Astrocyte of the spinal cord (primary cell): ENCODE measurements around the gene SAPCD2.

Experiments used
- DNase-seq: peaks from one replicate; pipeline ENCODE4 v3.0.0; 2011; ENCODE audit warnings: low read depth, low spot score
- H3K4me3 ChIP-seq: 2 replicates; pipeline ENCODE4 v1.5.1; 2011; ENCODE audit warnings: low read depth, mild to moderate bottlenecking, low read length, moderate library complexity
- in situ Hi-C: cut with HindIII; loops from 2 replicates; pipeline ENCODE4 v1.10.0; 2017; ENCODE audit warnings: low sequenced_read_pairs
- TF ChIP-seq, protein P1 (sequence below): IDR thresholded peaks from 2 replicates; pipeline ENCODE4 v1.5.1; 2012; ENCODE audit warnings: low read depth, mild to moderate bottlenecking, low read length, inconsistent platforms

The SAPCD2 gene

DNA sequence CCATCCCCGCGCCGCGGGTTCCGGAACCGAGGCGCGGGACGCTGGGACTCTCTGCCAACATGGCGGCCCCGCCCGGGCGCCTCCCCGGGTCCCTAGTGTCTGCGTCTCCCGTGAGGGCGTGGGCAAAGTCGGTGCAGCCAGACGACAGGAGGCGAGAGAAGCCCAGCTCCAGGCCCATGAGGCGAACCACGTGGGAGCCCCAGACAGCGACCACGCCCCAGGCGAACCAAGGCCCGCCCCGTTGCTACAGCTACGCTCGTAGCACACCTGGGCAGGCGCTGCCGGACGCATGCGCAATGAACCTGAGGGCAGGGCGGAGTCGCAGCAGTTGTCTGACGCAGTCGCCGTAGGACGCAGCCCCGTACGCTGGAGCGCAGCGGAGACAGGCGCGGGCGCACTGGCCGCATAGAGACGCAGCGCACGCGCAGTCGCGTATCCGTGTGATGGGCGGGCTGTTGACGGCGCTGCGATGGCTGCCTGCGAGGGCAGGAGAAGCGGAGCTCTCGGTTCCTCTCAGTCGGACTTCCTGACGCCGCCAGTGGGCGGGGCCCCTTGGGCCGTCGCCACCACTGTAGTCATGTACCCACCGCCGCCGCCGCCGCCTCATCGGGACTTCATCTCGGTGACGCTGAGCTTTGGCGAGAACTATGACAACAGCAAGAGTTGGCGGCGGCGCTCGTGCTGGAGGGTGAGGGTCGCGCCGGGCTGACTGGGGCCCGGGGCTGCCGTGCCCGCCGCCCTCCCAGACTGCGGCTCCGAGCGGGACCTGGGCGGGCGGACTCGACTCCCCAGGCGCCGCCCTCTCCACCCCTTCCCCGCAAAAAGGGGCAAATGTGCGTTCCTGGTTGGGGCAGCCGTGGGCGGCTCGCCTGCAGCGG, 16.4 kb upstream of the SAPCD2 start, which contains the start of gene MAN1B1:
Gene MAN1B1 (plus strand): TSS at position 455 of the 878 bp plus-strand sequence. CDS start 15 bp downstream, at position 470.
- peak; percentile 99 for DNase-seq
- TF ChIP-seq, protein P1, sequence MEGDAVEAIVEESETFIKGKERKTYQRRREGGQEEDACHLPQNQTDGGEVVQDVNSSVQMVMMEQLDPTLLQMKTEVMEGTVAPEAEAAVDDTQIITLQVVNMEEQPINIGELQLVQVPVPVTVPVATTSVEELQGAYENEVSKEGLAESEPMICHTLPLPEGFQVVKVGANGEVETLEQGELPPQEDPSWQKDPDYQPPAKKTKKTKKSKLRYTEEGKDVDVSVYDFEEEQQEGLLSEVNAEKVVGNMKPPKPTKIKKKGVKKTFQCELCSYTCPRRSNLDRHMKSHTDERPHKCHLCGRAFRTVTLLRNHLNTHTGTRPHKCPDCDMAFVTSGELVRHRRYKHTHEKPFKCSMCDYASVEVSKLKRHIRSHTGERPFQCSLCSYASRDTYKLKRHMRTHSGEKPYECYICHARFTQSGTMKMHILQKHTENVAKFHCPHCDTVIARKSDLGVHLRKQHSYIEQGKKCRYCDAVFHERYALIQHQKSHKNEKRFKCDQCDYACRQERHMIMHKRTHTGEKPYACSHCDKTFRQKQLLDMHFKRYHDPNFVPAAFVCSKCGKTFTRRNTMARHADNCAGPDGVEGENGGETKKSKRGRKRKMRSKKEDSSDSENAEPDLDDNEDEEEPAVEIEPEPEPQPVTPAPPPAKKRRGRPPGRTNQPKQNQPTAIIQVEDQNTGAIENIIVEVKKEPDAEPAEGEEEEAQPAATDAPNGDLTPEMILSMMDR, result no peak
- peak within 1 kb of the TSS; percentile 82 for H3K4me3 ChIP-seq
- in situ Hi-C loops, result no loop called here

DNA sequence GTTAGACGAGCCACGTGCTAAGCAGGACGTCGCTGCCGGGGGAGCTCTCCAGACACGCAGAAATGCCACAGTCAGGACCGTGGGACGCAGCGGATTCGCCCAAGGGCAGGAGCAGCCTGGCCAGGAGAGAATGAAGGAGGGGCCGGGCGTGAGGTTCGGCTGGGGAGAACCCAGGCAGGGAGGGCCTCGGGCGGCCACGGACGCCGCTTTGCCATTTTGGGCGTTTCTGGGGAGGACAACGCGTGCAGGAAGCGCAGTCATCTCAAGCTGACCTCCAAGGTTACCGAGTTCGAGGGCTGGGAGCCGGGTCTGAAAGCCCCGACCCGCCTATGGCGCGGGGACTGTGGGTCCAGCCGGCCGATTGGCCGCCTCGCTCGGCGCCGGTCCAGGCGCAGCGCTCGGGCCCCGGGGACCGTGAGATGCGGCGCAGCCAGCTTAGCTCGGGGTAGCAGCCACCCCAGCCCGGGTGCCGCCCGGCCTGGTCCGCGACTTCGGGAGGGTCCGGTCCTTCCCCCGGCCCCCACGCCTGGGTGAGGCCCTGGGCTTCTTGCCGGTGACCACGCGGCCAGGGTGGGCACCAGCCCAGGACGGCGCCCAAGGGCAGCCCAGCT, 15.7 kb upstream of the SAPCD2 start:
- TF ChIP-seq, protein P1, result no peak
- DNase-seq, result peak; percentile 28
- peak overlapping the region; percentile 82 for H3K4me3 ChIP-seq
- in situ Hi-C loops, result no loop called here

DNA sequence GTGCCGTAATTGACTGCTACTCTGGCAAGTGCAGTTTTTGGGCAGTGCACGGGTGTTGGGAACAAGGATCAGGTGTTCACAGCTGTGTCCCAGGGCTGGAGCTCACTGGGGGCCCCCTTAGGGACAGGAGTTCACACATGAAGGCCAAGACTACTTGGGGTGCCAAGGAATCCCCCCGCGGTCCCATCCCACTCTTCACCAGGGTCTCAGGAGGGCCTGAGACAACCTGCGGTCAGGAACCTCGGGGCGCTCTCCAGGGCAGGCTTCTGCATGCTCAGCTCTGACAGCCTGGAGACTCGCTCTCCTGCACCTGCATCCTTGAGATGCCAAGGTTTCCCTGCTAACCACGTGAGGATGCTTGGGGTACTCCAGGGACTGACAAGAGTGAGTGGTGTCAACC, 14.2 kb upstream of the SAPCD2 start:
- no peak overlapping the region for H3K4me3 ChIP-seq
- no peak for DNase-seq
- TF ChIP-seq, protein P1, result no peak
- in situ Hi-C loops, result no loop called here

DNA sequence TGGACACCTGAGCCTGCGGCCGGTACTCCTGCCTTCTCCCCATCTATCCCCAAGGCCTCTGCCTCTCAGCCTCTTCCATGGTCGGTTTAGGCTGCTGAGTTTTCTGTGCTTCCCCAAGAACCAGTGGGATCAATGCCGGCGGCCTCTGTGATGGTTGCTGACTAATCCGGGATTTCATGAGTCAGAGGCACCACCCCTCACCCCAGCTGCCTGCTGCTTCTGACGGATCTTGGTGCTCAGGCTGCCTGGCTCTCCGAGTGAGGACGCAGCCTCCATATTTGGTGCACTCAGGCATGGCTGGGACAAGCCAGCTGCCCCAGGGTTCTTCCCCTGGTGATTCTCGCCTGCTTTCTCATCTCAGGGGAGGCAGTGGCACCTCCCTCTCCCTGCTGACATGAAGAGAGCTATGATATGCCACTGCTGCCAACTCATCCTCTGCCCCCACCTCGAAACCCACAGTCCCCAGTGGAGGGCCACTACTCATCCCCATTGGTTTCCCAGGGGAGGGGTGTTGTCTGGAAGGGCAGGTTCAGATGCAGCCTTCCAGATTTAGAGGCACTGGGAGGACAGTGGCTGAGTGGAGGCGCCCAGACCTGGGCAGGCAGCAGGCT, 13.1 kb upstream of the SAPCD2 start:
- peak; percentile 96 for DNase-seq
- TF ChIP-seq, protein P1, result no peak
- in situ Hi-C loops, result no loop called here
- no peak overlapping the region for H3K4me3 ChIP-seq

DNA sequence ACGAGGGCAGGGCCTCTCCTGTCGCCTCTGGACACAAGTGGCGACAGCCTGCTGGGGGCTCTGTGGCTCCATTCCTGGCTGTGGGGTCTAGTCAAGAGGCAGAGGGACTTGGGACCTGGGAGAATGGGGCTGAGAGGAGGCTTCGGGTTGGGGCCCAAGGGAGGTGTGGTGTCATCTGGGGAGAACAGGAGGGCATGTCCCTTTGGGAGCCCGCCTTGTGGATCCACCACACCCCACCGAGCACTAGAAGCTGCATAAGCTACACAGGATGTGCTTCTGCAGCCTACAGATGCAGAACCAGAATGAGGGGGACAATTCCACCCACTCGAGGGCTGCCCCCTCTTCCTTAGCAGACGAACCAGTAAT, 12.6 kb upstream of the SAPCD2 start:
- no peak for DNase-seq
- TF ChIP-seq, protein P1, result no peak
- in situ Hi-C loops, result no loop called here
- H3K4me3 ChIP-seq, result no peak overlapping the region

DNA sequence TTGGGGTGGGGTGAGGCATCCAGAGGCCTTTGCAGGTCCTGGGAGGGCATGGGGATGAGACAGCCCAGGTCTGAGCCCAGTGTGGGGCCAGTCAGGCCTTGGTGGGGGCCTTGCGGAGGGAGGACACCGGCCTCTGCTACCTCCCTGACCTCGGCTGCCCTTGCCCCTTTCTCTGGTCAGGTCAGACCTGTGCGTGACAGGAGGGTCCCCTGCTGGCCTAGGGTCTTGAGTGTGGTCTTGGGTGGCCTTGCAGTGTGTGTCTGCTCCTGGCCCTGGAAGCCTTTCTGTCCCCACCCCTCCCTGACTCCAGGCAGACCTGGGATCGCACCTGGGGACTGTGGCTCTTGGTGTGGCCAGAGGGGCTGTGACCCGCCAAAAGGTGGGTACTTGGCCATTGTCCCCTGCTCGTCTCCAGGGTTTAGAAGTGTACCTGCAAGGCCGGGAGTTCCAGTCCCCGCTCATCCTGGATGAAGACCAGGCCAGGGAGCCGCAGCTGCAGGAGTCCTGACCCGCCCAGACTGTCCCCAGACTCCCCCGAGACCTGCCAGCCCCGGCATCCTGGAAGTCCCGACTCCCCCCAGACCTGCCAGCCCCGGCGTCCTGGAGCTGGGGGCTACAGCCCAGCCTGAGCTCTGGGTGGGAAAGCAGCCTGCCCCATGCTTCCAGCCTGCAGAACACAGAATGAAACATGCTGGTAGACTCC, 12.0 kb upstream of the SAPCD2 start:
- H3K4me3 ChIP-seq, result no peak overlapping the region
- in situ Hi-C loops, result no loop called here
- DNase-seq, result no peak
- TF ChIP-seq, protein P1, result no peak
